Tibial artery (tissue), 4 donors: ENCODE results near the gene TRAFD1.

Source experiments
- DNase-seq, 2 donors: peaks; one replicate each; pipeline ENCODE4 v3.0.0-alpha.2; 2019
- H3K27ac ChIP-seq, 2 donors: fragments of 200-600 bp; sonication (generic) in 1 of 2; 1 replicate in 1 of 2; 2 replicates in 1 of 2; pipeline ENCODE4 v1.5.1; 2018 to 2019; ENCODE audit warnings: mild to moderate bottlenecking in 1 of 2
- H3K27me3 ChIP-seq, 2 donors: fragments of 200-600 bp; sonication (generic) in 1 of 2; one replicate each; pipeline versions ENCODE4 v1.5.1 to v1.6.0; 2016 to 2019
- H3K36me3 ChIP-seq, 3 donors: fragments of 200-600 bp; sonication (generic) in 2 of 3; one replicate each; pipeline ENCODE4 v1.5.1; 2016 to 2019; ENCODE audit warnings: mild to moderate bottlenecking in 2 of 3
- H3K4me1 ChIP-seq, 4 donors: fragments of 200-600 bp; sonication (generic) in 2 of 4; 1 replicate in 3 of 4; 2 replicates in 1 of 4; pipeline ENCODE4 v1.5.1; 2016 to 2019
- H3K4me3 ChIP-seq, 2 donors: fragments of 200-600 bp; sonication (generic) in 1 of 2; 1 replicate in 1 of 2; 2 replicates in 1 of 2; pipeline ENCODE4 v1.5.1; 2018 to 2019; ENCODE audit warnings: mild to moderate bottlenecking in 2 of 2
- H3K9me3 ChIP-seq, 3 donors: fragments of 200-600 bp; sonication (generic) in 1 of 3; one replicate each; pipeline ENCODE4 v1.5.1; 2016 to 2019
- intact Hi-C: fragments of 100-400 bp; cut with DNase I; formaldehyde crosslinking; loops from one replicate; pipeline ENCODE4 v1.15.0; 2023; ENCODE audit warnings: low total_unique reads
- TF ChIP-seq, protein P1 (sequence below), 2 experiments: fragments of 200-600 bp in 1 of 2; fragments of 450-650 bp in 1 of 2; IDR thresholded peaks; one replicate each; pipeline ENCODE4 v1.5.1; 2017 to 2019; ENCODE audit warnings: antibody characterized with exemption in 2 of 2, mild to moderate bottlenecking in 1 of 2, moderate library complexity in 1 of 2

Gene TRAFD1

DNA sequence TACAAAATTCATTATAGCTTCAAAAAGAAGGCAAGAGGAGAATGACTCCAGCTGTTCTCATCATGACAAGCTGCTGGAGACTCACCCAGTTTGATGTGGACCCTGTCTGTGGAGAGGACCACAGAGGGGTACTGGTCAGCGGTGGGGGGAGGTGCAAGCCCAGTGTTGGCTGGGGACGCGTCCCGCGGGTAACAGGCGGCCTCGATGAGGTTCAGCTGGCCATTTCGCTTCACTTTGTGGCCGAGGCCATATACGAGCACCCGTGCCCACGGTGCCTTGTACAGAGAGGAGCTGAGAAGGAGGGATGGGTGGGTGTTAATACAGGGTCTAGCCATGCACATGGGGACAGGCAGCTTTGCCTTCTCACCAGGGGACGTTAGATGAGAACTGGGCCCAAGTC lies 67.1 kb downstream of the TRAFD1 start:
- no peaks in the 10 kb centered on the region for H3K9me3 ChIP-seq
- intact Hi-C loops = loop anchor here (10.0 kb wide), 1 partner anchor 192 kb away; the partner anchor contains the start of gene HECTD4
- no peak overlapping the region for H3K4me3 ChIP-seq
- TF ChIP-seq, protein P1, sequence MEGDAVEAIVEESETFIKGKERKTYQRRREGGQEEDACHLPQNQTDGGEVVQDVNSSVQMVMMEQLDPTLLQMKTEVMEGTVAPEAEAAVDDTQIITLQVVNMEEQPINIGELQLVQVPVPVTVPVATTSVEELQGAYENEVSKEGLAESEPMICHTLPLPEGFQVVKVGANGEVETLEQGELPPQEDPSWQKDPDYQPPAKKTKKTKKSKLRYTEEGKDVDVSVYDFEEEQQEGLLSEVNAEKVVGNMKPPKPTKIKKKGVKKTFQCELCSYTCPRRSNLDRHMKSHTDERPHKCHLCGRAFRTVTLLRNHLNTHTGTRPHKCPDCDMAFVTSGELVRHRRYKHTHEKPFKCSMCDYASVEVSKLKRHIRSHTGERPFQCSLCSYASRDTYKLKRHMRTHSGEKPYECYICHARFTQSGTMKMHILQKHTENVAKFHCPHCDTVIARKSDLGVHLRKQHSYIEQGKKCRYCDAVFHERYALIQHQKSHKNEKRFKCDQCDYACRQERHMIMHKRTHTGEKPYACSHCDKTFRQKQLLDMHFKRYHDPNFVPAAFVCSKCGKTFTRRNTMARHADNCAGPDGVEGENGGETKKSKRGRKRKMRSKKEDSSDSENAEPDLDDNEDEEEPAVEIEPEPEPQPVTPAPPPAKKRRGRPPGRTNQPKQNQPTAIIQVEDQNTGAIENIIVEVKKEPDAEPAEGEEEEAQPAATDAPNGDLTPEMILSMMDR (IDR thresholded peaks at IDR 0.05) = no peak
- no peak for DNase-seq
- H3K36me3 ChIP-seq = peaks cover 24 to 95% (median 52%) of the 10 kb centered on the region in 3 donors
- peaks cover 0 to 6% (median 0%) of the 10 kb centered on the region in 4 donors for H3K4me1 ChIP-seq
- no peak overlapping the region for H3K27ac ChIP-seq
- H3K27me3 ChIP-seq = no peaks in the 10 kb centered on the region

DNA sequence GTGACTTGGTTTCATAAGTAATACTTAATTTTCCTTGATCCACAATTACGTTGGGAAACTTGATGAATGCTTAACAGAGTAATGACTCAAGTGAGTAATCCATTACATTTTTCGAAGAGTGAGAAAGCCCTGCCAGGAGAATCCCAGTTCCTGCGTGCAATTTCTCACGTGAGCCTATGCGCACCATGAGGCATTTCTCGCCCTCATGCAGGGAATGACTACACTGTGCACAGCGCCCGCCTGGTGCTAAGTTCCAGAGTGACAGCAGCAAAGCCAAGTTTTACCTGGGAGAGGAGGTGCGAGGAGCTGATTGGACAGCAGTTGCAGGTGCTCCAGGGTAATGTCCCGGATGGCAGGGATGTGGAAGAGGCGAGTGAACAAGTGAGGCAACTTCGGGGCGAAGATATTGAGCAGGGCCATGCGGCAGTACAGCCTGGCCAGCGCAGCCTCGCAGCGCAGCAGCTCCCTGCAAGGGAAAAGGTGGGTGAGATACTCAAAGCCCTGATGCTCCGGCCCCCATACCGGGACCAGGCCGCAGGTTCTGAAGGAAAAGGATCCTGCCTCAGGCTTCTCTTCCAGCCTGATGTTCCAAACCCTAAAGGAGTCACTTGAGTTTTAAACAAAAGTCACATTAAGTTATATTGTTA lies 69.4 kb downstream of the TRAFD1 start:
- Histone ChIP-seq H3K4me1 (peaks cover 0 to 6% (median 0%) of the 10 kb centered on the region in 4 donors), H3K27me3 (no peaks in the 10 kb centered on the region), H3K36me3 (peaks cover 33 to 98% (median 64%) of the 10 kb centered on the region in 3 donors), H3K27ac (no peak overlapping the region), H3K4me3 (no peak overlapping the region), H3K9me3 (no peaks in the 10 kb centered on the region)
- intact Hi-C loops = loop anchor here (10.0 kb wide), 1 partner anchor 190 kb away; the partner anchor contains the start of gene HECTD4
- TF ChIP-seq, protein P1 (IDR thresholded peaks at IDR 0.05) = no peak
- DNase-seq = no peak

DNA sequence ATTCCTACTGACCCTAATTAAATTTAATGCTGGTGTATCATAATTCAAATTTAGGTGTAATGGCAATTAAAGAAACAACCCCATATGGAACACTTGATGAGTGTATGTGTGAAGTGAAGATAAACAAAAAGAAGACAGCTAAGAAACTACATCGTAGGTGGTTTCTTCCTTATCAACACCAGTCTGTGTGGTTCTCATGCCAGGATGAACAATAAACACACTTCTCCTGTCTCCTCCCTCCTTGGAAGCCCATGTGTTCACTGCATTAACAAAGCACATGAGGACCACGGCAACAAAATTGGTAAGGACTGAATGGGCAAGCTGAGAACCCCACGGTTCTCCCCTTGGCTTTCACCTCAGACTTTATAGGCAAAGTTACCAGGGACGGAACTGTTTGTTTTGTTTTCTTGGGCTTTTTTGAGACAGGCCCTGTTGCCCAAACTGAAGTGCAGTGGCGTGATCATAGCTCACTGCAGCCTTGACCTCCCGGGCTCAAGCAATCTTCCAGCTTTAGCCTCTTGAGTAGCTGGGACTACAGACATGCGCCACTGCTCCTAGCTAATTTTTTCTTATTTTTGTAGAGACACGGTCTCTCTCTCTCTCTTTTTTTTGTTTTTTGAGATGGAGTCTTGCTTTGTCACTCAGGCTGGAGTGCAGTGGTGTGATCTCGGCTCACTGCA lies 71.0 kb downstream of the TRAFD1 start:
- Histone ChIP-seq H3K4me3 (no peak overlapping the region), H3K36me3 (peaks cover 42 to 97% (median 77%) of the 10 kb centered on the region in 3 donors), H3K9me3 (no peaks in the 10 kb centered on the region), H3K27me3 (no peaks in the 10 kb centered on the region), H3K27ac (no peak overlapping the region), H3K4me1 (no peaks in the 10 kb centered on the region)
- intact Hi-C loops = loop anchor here (10.0 kb wide), 1 partner anchor 188 kb away; the partner anchor contains the start of gene HECTD4
- no peak for DNase-seq
- TF ChIP-seq, protein P1 (IDR thresholded peaks at IDR 0.05) = no peak

DNA sequence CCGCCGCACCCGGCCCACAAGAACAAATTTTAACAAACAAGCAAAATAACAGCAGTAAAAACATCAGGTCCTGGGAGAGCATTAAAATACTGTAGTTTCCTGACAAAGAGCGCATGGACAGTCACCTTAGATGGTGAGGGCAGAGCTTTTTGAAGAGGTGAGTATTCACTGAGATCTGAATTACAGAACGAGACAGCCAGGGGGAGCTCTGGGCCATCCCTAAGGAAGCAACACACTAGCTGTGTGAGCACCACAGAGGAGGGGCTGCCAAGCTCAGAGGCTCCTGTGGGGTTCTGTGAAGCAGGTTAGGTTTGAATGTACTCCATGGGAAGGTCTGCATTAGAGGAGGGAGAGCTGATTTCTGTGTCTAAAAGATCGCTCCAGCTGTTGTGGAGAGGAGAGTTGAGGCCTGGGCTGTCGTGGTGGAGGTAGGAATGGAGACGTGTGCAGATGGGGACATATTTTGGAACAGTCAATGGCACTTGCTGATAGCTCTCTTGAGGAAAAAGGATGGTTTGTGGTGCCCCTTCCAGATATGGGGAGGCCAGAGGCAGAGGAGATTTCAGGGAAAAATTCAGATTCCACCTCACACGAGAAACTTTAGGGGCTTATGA lies 72.9 kb downstream of the TRAFD1 start:
- Histone ChIP-seq H3K27me3 (no peaks in the 10 kb centered on the region), H3K36me3 (peaks cover 41 to 96% (median 73%) of the 10 kb centered on the region in 3 donors), H3K27ac (no peak overlapping the region), H3K9me3 (no peaks in the 10 kb centered on the region), H3K4me1 (no peaks in the 10 kb centered on the region), H3K4me3 (no peak overlapping the region)
- TF ChIP-seq, protein P1 (IDR thresholded peaks at IDR 0.05) = peak; percentile 32 to 42
- DNase-seq = no peak
- intact Hi-C loops = loop anchor here (10.0 kb wide), 1 partner anchor 187 kb away; the partner anchor contains the start of gene HECTD4

DNA sequence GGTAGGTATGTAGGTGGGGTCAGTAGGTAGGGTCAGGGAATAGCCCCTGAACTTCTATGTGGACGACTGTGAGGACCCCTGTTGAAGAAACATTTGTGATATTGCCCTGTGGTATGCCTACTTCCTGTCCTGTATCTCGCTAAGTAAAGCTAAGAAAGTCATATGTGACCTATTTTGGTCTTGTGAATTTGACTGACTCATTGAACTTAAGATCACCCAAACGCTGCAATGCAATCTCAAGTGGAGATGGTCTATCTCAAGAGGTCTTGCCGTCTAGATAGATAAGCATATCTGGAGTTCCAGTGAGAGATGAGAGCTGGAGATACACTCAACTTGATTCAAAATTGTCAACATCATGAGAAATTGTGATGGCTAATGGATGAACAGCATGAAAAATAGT lies 73.8 kb downstream of the TRAFD1 start:
- no peak for DNase-seq
- H3K9me3 ChIP-seq = no peaks in the 10 kb centered on the region
- H3K27ac ChIP-seq = no peak overlapping the region
- TF ChIP-seq, protein P1 (IDR thresholded peaks at IDR 0.05) = no peak
- H3K36me3 ChIP-seq = peaks cover 44 to 96% (median 70%) of the 10 kb centered on the region in 3 donors
- H3K4me3 ChIP-seq = no peak overlapping the region
- no peaks in the 10 kb centered on the region for H3K4me1 ChIP-seq
- intact Hi-C loops = loop anchor here (10.0 kb wide), 1 partner anchor 186 kb away; the partner anchor contains the start of gene HECTD4
- no peaks in the 10 kb centered on the region for H3K27me3 ChIP-seq
